Midbrain (tissue), 1 donor: Measurements from ENCODE around the gene NIPAL4.
A peak's percentile ranks its signal among the peaks of the same experiment; 100 is the strongest.
"Not testable (repeated sequence)": the region's sequence is repeated elsewhere in the genome, so short reads cannot be mapped to it uniquely, and the experiment has no call there.

Experiments used
- DNase-seq: peaks from one replicate; lab custom pipeline; 2025; lab: John Stamatoyannopoulos, UW

NIPAL4 gene

DNA sequence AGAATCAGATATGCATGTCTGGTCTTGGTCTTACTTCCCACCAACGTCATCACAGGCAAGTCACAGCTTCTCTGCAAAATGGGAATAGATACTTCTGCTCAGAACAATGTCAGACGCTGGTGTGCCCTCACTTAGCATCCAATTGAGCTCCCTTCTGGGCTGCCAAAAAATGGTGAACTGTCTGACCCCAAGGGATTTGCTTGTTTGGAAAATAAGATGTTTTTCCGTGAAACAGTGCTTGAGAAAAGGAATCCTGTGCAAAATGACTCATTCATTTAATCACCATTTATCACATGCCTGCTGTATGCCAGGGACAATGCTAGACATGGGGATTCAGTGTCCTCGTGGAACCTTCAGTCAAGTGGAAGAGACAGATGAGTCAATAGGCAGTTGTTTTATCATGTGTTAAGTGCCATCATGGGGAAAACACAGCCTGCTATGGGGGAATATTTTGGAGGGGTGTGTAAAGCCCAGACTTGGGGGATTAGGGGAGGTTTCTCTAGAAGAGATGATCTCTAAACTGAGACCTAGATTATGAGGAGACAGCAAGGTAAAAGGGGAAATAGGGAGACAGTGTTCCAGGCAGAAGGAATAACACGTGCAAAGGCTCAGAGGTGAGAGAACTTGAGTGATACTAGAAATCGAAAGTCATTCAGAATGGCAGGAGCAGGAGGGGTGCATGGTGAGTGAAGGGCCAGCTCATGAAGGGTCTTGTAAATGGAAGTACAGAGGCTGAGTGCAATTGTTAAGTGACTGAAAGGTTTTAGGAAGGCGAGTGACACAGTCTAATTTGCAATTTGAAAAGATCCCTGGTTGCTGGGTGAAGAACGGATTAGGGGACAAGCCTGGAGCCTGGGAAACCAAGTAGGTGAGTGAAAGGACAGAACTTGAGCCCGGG lies 3.9 kb downstream of the NIPAL4 start:
- no peak for DNase-seq

DNA sequence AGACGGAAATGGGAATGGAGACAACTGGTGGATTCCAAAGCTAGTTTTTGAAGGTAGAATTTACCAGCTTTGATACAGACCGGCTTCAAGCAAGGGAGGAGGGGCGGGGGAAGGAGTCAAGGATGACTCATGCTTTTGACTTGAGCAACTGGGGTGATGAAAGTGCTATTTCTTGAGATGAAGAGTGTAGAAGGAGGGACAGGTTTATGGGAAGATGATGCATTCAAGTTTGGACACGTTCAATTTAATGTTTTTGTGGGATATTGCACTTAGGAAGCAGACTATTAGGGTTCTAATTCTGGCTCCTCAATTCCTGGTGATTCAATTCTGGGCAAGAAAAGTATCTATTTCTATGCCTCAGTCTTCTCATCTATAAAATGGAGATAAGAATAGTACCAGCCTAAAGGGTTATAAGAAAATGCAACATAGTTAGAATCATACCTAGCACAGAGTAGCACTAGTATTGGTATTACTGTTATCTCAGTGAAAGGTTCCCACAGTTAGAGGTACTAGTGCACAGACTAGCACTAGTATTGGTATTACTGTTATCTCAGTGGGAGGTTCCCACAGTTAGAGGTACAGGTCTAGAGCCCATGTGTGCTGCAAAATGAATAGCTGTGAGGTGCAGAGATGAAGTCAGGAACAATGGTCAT lies 4.6 kb downstream of the NIPAL4 start:
- DNase-seq, result no peak

DNA sequence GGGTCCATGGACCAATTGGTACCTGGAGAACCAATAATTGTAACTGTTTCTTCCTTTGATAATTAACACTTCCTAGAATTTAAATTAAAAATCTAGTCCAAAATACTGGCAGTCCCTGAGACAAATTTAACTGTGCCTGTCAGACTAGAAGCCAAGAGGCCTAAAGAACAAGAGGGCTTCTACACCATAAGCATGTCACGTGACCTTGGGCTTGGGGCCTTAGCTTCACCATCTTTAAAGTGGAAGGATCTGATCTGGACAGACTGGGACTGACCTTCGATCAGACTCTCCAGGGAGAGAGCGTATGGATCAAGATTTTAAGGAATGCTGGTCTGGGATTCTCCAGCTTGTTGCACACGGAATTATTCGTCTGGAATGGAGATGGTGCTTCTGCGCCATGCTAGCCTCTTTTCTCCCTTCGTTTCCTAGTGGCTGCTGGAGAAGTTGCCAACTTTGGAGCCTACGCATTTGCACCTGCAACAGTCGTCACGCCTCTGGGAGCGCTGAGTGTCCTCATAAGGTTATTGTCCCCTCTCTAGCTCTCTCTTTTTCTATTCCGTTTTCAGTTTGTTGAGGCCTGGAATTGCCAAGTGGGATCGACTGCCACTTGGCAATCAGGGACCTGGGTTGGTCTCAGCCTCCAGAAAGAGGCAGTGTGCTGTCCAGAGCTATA lies 8.4 kb downstream of the NIPAL4 start:
- DNase-seq, result no peak

DNA sequence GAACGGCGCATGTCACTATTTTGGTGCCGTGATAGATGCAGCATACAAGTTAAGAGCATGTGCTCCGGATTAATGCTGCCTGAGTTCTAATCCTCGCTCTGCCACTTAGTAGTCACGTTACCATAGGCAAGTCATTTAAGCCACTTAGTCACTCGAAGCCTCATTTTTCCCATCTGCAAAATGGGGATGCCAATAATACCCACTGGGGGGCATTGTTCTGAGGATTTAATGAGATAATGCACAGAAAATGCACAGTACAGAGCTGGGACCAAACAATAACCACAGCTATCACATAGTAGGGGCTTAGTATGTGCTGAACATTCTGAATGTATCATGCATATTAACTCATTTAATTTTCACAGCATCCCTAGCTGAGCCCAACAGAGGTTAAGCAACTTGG lies 9.1 kb downstream of the NIPAL4 start:
- DNase-seq, result no peak

DNA sequence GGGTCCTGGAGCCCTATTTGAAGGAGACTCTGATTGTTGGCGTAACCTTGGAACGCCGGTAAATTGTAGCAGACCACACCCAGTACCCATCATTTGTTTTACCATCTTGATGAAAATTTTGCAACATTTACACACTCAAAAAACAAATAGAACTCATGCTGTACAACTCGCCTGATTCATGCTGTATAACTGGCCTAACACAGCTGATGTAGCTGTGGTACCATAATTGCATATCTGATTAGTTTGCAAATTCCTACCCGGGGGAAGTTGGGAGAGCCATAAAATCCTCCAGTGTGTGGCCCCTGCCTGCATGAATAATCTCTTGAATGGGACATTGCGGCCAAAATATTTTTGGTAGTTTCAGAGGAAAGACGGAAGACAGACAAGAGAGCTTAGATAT lies 9.7 kb downstream of the NIPAL4 start:
- no peak for DNase-seq

DNA sequence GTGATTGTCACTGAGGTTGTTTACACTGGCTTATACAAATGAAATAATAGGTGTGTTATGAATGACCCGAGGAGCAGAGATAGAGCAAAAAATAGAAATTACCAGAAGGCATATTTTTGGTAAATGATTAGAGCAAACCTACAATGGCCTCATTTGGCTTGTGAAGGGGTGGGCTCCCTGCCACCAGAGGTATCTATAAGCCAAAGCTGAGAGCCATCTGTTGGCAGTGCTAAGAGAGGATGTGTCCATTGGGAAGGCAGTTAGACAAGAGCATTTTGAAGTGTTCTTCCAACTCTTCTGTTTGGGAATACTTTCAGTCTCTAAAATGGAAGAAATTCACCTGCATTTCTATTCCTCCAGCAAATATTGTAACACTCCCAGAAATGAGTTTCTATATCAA lies 10.6 kb downstream of the NIPAL4 start:
- no peak for DNase-seq

DNA sequence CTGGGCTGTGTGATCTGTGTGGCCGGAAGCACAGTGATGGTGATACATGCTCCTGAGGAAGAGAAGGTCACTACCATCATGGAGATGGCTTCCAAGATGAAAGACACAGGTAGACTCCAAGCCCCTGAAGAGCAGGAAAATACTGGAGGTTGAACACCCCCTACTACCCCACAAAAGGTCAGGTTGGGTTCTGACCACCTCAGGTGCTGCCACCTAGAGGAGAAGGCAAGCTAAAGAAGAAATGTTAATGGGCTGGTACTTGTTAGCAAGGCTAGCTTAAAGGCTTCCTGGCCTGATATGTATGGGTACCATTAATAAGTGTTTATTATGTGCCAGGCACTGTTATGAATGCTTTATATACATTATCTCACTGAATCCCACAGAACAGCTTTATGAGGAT lies 11.7 kb downstream of the NIPAL4 start:
- no peak for DNase-seq

DNA sequence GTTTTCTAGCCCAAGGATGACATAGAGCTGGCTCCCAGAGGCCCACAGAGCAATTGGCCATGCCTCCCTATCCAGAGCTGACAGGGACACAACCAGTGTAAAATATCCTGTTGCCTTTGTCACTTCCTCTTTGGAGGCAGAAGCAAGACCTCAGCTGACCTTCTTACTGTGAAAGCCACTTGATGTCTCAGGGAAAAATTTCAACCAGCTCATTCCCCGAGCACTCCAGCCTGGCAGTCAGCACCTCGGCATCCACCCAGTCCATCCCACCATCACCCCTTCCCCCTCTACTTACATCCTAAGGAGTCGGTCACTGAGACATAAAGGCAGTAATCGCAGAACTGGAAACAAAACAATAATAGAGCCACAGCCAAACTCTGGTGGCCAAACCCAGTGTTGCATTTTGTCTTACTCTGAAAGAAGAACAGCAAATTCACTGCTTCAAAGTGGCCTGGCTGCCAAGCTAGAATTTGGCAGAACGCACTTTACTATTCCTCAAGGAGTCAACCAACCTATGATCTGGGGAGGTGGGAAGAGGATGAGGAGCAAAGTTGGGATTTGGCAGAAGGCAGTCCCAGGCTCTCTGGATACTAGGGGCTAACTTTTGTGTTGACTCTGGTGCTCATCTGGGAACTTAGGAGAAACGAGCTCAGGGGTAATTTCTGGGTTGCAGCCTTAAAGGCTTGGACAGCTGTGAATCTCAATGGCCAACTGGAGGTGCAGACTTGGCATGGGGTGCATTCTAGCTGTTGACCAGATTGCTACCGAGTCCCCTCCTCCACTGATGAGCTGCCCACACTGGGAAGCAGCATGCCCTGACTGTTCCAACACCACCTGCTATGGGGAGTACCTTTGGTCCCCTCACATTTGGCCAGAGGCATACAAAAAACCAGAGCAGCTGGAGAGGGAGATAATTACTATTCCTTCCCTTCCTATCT lies 13.6 kb downstream of the NIPAL4 start:
- DNase-seq, result no peak

DNA sequence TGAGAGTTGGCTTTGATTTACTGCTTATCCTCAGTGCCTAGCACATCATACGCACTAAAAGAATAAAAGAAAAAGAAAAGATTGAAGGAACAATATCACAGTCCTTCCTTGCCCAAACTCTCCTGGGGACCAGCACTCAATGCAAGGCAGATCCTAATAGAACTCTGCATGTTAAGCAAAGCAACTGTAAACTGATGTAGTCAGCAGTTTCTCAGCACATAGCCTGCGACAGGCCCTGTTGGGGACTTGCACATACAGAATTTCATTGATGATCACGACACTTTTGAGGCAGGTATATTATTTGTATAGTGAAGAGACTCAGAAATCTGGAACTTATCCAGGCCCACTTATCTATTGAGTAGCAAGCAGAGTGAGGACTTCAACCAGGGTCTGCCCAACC lies 15.4 kb downstream of the NIPAL4 start:
- DNase-seq, result no peak

DNA sequence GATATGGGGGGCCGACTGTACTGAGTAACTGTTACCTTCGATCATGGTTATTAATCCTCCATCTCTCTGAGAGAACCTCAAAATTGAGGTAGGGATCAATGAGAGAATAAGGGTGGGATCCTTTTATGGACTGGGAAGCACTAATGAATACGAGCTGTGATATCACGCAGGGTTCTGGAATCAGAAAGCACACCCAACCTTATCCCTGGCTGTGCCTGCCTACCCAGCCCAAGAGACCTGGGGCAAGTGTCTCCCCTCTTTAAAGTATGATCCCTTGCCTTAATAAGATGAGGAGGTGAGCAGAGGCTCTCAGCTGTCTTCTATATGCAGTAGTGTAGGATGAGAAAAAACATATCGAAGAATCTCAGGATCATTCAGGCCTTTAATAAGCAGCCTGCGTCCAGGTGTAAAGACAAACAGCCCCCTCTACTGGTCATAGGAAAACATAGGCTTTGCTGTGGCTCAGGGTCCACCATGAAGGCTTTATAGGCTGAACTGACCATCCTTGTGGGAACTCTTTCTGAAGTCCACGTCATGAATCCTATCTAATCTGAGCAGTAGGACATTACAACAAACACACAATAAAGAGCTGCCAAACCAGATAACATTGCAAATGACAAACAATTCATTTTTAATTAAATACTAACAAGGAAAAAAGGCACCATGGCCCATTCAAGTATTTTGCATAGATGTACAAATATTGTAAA lies 16.8 kb downstream of the NIPAL4 start:
- peak; percentile 82 for DNase-seq

DNA sequence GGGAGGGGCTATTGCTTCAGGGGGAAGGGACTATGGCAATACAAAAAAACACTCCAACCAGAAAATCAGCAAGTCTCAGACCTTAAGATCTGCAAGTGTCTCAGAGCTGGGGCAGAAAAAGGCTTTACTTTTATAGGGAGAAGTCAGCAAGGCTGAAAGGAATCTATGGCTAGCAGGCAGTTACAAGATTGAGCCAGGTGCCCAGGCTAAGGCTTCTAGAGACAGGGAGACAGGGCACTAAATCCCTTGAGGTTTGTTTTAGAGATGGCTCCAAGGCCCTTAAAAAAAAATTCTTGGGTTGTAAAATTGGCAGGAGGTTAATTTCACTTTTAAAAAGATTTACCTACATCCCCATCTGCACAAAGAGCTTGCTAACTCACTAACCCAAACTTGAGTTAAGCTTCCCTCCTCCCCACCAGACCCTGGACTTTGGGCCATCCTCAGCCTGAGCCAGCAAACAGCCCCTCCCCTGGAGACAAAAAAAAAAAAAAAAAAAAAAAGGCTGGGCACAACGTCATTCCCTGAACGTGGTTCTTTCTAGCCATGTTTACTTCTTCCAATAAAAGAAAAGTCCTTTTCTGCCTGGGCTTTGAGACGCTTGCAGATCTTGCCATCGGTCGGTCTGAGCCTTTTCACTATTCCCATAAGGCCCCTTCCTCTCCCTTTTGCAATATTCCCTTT lies 17.9 kb downstream of the NIPAL4 start:
- DNase-seq, result no peak

DNA sequence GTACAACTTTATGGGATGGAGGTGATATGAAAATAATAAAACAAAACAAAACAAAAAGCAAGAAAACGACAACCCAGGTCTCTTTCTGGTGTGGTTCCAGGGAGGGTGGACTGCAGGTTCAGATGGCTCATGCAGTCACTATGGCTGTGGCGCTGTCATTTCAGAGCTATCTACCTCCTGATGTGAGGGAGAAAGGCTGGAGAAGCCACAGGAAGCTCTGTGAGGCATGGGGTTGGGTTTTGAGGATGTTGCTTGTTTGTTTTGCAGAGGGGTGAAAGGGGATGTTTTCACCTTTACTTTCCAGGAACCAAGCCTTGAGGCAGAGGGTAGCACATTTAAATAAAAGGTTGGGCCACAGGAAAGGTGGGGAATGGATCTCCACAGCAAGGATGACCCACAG lies 18.7 kb downstream of the NIPAL4 start:
- no peak for DNase-seq

DNA sequence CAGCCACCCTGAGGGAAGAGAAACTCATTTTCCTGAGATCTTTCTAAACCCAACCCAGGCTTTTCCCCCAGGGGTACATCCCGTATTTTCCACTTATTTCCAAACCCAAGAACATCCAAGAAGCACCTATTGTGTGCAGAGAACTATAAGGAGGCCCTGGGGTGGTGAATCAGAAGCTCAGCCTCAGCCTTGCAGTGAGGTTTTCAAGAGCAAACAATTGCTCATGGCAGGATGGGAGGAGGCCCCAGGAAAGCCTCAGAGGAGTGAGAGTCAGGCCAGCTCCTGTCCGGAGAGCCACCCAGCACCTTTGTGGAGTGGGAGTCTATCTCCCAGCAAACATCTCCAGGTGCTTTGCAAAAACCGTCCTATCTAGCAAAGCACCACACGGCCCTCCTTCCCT lies 19.2 kb downstream of the NIPAL4 start:
- DNase-seq, result no peak

DNA sequence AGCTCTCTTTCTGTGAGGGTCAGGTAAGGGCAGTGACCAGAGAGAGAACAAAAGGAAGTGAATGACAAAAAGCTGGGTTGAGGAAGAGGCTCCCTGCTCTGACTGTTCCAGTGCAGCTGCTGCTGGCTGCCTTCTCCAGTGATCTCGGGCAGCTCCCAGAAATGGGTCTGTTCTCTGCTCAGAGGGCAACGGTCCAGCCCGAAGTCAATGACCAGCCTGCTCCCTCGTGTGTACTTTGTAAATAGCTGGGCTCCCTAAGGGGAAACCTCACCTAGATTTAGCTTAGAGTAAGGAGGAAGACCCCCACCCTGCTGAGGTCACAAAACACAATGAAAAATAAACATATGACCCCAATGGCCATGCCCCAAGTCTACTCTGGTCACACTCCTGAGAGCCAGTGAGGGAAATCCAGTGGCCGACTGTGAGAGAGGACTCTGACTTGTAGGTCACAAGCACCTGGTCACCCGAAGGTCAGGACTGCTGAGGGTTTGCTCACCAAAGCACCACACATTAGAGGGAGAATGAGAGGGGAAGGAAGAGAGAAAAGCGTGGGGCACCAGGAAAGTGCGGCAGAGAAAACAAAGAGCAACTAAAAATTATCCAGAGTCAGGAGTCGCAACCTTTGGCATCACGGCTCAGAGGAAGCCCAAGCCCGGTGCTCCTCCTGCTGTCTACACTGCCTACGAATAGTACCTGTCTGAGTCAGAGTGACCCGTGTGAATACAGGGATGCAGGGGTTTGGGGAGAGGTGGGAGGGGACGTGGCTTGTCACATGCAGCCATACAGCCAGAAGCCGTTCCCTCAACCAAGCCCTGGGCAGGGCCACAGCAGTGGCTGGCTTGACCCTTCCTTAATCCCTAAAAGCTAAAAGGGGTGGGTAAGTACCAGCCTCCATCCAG lies 19.8 kb downstream of the NIPAL4 start:
- DNase-seq, result no peak

DNA sequence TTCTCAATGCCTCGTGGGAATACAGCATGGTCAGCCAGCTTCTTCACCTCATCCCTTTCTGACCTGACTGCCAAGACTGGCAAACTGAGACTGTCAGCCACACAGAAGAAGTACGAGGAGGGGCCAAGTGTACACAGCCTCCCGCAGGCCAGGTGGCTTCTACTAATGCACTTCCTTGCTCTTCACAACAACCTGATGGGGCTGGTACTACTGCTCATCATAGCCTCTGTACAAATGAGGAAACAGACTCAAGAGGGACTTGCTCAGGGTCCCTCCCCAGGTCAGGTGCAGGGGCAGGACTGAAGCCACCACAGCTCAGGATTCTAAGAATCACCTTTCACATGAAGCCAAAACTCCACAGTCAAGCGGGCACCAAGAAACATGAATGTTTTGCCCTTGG lies 21.3 kb downstream of the NIPAL4 start:
- no peak for DNase-seq

DNA sequence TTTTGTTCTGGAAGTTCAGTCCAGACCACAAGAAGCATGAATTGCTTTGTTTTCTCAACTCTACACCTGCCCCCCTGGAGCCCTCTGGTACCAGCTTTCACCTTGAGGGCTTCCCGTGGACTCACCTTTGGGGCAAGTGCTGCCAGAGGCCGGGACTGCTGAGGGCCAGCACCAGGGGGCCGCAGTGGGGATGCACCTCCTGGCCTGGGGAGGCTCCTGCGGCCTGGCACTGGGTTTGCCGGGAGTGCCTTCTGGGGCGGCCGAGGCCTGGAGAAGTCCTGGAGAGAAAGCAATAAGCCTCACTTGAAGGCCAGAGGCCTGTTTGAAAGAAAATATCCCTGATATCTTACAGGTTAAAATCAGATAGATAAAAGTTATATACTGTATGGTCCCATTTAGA lies 21.7 kb downstream of the NIPAL4 start:
- no peak for DNase-seq

DNA sequence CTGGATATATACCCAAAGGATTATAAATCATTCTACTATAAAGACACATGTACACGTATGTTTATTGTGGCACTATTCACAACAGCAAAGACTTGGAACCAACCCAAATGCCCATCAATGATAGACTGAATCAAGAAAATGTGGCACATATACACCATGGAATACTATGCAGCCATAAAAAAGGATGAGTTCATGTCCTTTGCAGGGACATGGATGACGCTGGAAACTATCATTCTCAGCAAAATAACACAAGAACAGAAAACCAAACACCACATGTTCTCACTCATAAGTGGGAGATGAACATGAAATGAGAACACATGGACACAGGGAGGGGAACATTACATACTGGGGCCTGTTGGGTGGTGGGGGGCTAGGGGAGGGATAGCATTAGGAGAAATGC lies 22.7 kb downstream of the NIPAL4 start:
- DNase-seq, result not testable (repeated sequence)

DNA sequence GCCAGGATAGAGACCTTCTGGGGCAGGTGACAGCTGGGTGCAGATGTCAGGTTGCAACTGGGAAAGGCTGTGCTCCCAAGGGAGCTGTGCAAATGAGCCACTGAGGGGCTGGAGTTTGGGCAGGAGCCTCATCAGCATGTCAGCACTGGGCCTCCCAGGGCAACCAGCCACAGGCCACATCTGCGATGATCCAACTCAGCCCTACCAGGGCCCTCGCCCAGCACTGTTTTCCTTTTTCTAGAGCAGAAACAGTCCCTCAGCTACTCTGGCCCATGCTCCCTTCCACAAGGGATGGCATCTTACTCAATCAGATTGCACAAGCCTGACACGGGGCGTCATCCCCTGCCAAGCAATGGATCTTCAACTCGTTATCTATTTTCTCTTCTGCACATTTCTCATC lies 24.8 kb downstream of the NIPAL4 start:
- no peak for DNase-seq

DNA sequence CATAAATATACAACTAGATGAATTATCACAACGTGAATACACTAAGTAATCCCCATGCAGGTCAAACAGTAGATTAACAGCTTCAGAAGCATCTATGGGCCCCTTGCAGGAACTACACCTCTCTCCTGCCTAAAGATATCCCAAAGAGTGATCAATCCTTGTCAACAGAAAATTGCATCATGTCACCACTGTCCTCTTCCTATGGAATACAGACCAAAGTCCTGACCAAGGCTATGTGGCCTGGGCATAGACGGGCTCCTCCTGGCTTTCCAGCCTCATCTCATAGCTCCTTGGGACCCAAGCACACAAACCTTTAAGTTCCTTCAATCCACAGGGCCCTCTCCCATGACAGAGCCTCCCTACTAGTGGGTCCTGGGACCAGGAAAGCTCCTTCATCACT lies 25.3 kb downstream of the NIPAL4 start:
- no peak for DNase-seq

DNA sequence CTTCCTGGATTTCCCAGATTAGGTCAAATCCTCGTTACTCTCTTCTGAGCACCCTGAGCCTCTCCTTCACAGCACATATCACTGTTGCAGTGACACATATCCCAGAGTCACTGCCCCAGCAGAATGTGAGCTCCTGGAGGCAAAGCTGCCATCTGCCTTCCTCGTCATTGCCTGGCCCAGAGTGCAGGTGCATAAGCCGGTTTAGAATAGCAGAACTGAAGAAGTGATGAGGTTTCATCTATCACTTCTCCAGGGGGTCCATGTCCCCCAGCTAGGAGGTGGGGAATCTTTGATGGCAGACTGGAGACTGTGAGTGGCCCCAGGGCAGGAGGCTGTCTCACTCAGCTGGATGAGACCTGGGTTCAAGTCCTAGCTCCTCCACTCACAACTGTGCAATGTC lies 25.8 kb downstream of the NIPAL4 start:
- no peak for DNase-seq
